GM19397 (cell line): ENCODE data around the gene IGSF23.
"Not testable (repeated sequence)": the region's sequence is repeated elsewhere in the genome, so short reads cannot be mapped to it uniquely, and the experiment has no call there.

Experiments
- ATAC-seq: cut with Tn5 transposase; IDR thresholded peaks from one replicate; pipeline ENCODE4 v1.9.1; 2021; ENCODE audit warnings: mild to moderate bottlenecking, moderate library complexity; ENCODE audit not compliant: unreplicated experiment

The IGSF23 gene

DNA sequence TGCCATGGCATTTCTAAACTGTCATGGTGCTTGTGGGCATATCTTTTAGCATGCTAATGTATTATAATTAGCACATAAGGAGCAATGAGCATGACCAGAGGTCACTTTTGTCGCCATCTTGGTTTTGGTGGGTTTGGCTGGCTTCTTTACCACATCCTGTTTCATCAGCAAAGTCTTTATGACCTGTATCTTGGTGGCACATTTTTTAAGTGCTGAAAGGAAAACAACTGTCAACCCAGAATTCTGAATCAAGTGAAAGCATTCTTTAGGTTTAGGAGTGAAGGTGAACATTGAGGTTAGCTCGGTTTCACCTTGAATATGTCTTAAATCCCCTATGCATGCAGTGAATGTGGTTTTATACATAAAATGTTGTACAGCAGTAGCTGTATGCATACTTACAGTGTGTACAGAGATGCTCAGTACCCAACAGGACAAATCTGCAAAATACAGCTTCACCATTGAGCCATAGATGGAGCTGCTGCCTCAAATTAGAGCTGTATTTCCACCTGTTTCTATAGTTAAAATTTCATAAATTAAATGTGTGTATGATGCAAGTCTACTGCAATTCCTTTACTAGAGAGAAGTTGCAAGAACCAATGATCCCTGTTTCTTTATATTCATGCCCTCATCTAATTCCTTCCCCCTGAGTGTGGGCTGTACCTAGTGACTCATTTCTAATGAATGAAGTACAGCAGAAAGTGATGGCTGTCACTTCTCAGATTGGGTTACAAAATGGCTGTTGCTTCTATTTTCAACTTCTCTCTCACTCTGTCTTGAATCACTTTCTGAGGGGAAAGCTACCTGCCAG lies 25.2 kb upstream of the IGSF23 start:
- no peak for ATAC-seq

DNA sequence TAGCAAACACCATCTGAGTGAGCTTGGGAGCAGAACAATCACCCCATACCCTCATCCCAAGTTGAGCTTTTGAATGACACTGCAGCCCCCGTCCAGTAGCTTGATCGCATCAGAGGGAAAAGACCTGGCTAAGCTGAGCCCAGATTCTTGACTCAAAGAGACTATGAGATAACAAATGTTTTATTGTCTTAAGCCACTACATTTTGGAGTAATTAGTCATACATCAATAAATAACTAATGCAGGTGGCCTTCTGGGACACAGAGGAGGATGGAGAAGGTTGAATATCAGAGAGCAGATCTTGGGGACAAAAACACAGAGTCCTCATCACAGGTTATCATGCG lies 24.6 kb upstream of the IGSF23 start:
- ATAC-seq = no peak

DNA sequence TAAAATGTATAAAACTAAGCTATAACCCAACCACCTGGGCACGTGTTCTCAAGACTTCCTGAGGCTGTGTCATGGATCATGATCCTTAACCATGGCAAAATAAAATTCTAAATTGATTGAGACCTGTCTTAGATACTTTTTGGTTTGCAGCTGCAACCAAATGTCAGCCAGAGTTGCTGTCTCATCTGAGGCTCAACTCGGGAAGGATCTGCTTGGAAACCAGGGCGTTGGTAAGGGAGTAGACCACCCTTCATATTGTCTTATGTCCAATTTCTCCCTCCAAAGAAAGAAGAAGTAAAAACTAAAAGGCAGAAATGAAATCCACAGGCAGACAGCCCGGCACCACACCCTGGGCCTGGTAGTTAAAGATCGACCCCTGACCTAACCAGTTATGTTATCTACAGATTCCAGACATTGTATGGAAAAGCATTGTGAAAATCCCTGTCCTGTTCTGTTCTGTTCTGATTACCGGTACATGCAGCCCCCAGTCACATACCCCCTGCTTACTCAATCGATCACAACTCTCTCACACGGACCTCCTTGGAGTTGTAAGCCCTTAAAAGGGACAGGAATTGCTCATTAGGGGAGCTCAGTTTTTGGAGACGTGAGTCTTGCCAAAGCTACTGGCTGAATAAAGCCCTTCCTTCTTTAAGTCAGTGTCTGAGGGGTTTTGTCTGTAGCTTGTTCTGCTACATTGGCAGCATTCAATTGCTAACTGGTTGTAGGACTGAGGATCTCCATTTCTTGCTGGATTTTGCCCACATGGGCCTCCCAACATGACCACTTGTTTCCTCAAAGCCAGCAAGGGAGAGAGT lies 22.9 kb upstream of the IGSF23 start:
- ATAC-seq = no peak

DNA sequence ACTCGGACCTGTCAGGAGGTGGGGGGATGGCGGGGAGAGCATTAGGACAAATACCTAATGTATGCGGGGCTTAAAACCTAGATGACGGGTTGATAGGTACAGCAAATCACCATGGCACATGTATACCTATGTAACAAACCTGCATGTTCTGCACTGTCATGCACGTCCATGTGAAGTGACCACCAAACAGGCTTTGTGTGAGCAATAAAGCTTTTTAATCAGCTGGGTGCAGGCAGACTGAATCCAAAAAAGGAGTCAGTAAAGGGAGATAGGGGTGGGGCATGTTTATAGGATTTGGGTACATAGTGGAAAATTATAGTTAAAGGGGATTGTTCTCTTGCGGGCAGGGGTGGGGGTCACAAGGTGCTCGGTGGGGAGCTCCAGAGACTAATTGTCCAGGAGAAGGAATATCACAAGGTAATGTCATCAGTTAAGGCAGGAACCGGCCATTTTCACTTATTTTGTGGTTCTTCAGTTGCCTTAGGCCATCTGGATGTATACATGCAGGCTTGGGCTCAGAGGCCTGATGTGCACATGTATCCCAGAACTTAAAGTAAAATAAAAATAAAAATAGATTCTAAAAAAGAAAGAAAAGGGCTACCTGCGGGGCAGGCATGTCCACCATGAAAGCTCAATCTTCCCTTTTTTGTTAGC lies 21.9 kb upstream of the IGSF23 start:
- not testable (repeated sequence) for ATAC-seq

DNA sequence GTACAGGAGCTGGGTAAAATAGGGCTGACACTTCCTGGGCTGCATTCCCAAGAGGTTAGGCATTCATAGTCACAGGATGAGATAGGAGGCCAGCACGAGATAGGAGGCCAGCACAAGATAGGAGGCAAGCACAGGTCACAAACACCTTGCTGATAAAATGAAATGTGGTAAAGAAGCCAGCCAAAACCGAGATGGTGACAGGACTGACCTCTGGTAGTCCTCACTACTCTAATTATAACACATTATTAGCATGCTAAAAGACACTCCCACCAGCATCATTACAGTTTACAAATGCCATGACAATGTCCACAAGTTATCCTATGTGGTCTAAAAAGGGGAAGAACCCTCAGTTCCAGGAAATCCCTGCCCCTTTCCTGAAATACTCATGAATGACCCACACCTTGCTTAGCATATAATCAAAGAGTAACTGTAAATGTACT lies 20.9 kb upstream of the IGSF23 start:
- no peak for ATAC-seq

DNA sequence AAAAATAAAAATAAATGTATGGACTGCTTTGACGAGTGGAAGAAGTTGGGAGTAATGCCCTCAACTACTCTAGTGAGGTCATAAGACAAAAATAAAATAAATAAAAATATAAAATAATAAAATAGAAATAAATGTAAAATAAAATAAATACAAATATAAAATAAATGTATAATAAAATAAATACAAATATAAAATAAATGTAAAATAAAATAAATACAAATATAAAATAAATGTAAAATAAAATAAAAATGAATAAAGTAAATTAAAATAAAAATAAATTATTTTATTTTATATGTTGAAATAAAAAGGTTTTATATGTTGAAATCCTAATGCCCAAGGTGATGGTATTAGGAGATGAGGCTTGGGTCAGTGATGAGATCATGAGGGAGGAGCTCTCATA lies 20.1 kb upstream of the IGSF23 start:
- ATAC-seq = no peak

DNA sequence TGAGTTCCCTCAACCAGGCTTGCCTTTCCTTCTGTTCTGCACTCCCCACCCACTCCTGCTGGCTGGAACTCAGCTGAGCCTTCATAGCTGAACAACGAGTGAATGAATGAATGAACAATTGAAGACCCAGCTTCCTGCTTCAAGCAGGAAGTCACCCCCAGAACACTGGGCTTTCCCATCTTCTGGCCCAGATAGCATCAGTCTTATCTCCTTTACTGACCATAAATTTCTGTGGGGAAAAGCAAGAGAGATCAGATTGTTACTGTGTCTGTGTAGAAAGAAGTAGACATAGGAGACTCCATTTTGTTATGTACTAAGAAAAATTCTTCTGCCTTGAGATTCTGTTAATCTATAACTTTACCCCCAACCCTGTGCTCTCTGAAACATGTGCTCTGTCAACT lies 19.5 kb upstream of the IGSF23 start:
- not testable (repeated sequence) for ATAC-seq

DNA sequence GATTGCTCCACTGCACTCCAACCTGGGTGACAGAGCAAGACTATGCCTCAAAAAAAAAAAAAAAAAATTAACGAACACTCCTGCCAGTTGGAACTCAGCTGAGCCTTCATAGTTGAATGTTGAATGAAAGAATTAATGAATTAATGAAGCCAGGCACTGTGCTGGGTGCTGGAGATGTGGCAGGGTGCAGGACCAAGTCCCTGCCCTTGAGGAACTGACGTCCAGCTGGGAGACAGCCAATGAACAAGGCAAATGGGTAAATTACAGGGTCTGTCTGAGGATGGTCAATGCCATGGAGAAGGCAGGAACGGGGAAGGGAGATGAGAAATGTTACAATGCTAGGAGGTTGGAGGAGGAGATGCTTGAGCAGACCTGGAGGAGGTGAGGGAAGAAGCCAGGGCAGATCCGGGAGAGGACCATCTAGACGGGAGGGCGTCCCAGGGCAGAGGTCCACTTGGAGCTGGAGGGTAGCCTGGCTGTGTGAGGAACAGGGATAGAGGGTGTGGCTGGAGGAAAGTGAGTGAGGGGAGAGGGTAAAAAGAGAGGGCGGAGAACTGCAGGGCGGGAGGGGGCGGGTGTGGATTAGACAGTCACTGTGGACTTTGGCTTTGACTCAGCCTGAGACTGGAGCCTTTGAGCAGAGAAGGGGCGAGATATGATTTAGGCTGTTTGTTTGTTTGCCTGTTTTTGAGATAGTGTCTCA lies 16.8 kb upstream of the IGSF23 start:
- no peak for ATAC-seq

DNA sequence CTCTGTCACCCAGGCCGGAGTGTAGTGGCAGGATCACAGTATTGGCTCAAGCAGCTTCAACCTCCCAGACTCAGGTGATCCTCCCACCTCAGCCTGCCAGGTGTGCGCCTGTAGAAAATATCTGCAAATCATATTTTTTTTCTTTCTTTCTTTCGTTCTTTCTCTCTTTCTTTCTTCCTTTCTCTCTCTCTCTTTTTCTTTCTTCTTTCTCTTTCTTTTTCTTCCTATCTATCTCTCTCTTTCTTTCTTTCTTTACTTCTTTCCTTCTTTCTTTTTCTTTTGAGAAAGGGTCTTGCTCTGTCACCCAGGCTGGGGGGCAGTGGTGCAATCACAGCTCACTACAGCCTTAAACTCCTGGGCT lies 16.3 kb upstream of the IGSF23 start:
- ATAC-seq = no peak

DNA sequence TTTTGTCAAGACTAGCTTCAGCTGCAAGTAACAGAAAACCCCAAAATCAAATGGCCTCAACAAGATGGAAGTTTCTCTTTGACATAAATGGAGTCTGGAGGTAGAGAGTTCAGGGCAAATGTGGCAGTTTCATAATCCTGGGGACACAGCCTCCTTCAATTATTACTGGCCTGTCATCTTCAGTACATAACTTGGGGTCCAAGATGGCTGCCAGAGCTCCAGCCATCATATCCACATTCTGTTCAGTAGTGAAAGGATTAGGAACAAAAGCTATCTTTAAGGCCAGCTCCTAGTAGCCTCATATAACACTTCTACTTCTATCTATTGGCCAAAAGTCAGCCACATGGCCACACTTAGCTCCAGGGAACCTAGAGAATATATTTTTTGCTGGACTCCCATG lies 15.0 kb upstream of the IGSF23 start:
- ATAC-seq = no peak

DNA sequence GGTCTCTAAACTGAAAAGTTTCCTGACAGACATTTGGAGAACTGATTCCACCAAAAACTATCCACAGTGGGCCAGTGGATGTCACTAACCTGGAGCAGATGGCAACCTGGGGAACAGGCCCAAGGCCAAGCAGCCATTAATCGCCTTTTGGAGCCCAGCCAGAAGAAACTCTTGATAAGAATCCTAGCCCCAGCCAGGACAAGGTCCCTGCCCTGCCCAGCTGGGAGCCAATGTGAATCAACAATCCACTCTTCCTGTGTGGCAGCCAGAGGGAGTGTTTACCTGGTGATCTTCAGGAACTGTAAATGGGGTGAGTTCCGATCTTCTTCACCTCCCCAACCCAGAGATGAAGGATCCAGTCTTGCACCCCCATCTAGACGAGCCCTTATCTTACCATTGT lies 14.5 kb upstream of the IGSF23 start:
- no peak for ATAC-seq

DNA sequence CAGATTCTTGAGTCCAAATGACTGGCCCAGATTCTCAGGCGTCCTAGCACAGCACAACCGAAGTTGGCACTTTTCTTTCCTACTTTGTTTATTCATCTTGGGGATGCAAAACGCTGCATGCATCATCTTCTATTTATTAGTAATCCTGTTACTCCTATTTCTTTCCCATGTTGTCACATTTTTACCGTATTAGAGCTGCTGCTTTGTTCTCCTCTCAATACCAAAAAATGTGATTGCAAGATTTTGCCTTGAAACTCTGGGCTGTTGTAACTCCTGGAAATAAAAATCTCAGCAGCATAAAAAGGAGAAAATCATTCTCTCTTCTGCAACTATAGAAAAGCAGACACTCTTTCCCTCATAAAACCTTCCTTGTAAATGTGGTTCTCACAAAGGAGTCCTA lies 12.9 kb upstream of the IGSF23 start:
- no peak for ATAC-seq

DNA sequence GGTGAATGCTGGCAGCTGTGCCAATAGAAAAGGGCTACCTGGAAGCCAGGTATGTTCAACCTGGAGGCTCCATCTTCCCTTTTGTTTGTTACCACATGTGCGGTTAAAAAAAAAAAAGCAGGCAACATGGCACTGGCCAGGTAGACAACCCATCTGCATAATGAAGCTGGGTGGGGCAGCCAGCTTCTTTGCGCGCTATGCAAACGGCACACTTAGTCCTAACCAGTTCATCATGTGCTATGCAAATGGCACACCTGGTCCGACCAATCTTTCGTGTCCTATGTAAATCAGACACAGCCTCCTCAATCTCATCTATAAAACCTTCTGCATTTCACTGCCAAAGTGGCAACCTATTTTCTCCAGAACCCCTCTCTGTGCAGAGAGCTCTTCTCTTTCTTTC lies 11.3 kb upstream of the IGSF23 start:
- no peak for ATAC-seq

DNA sequence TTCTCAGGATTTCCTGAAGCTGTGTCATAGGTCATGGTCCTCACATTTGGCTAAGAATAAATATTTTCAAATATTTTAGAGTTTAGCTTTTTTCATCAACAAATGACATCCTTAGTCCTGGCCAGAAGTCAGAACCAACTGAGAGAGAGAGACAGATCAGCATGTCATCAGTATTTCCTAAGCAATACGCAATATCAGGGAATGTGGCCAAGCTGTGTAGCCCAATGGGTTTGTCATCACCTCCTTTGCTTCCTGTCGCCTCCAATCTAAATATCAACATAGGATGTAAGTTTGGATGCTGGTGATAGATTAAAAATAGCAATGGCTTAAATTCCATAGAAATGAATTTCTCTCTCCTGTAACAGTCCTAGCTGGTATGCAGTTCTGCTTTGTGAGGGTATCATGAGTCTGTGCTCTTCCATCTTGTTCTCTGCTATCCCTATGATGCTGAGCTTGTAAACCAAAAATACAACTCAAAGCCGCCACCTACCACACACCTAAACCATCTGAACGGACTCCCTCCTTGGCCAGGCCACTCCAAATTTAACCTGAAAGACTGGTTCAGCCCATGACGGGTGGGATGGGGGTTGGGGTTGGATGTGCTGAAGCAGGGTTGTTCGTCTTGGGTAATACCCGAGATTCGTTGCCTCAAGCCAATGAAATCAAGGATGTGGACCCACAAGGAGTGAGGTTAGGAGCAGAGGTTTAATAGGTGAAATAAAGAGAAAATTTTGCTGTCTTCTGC lies 10.0 kb upstream of the IGSF23 start:
- ATAC-seq = no peak

DNA sequence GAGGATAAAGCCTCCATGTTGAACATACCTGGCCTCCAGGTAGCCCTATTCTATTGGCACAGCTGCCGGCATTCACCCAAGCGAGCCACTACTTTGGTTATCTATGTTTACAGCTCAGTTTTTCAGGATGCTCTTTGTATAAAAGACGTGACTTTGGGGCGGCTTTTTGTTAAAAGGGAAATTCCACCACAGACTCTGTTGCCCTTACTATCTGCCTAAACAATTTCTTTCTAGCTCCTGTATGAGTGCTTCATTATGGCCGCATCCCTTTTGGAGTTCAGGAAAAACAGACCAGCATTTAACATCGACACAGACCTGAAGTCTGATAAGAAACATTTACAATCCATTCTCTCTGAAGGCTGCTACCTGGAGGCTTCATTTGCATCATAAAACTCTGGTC lies 9.1 kb upstream of the IGSF23 start:
- ATAC-seq = no peak

DNA sequence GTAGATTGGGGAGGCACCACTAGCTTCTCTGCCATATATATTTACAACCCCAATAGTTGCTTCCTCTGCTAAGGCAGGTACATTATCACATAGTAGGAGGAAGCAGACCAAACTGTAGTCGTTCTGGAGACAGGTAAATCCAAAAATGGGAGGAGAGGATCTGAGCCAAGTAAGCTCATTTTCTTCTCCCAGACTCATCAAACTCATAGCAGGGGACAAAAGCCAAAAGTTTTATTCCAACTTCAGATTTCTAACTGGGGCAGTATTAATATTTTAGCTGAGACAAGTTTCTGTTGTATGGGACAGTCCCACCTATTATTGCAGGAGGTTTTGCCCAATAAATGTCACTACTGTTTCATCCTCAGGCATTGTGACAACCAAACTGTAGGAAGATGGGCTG lies 7.8 kb upstream of the IGSF23 start:
- no peak for ATAC-seq

DNA sequence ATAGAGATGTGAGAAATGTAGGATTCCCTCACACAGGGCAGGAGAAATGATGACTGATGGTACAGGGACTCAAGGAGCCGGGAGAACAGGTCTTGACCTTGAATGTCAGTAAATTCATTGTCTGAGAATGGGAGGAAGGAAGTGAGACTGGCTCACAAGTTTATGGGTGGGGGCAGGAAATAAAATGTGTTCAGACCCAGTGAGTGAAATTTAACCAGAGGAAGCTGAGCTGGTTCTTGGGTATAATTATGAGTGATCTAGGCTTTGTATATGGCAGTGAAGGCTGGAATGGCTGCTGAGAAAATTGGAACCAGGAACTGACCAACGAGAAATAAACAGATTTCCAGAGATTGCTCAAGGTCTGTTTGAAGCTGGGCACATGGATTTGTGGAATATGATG lies 6.3 kb upstream of the IGSF23 start:
- ATAC-seq = no peak

DNA sequence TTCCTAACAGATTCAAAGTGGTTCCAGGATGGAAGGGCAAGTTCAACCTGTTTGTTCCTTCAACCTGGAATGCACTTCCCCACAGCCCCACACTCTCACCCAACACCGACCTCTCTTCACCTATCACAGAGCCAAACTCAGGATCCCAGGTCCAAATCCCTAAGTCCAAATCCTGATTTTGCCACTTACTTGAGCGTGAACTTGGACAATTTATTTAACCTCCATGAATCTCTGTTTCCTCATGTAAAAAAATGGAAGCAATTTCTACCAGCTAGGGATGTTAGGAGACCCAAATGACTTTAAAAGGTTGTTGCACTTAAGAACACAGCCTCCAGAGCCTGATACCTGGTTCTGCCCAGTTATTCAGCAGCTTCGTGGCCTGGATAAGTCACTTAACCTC lies 5.4 kb upstream of the IGSF23 start:
- no peak for ATAC-seq

DNA sequence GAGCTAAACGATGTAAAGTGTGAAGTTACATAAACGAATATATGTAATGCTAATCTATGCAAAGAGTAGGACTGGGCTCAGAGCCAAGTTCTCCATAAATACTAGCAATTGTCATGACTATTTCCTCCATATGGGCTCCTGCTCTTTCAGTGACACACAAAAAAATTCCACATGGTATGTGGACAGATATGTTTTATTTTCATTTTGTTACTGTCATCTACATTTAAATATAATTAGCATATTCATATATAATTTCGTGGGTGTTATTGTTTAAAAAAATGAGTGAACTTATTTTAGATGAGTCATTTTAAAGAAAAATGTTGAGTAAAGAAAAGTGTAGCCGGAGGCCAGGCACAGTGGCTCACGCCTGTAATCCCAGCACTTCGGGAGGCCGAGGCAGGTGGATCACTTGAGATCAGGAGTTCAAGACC lies 5.0 kb upstream of the IGSF23 start:
- ATAC-seq = no peak

DNA sequence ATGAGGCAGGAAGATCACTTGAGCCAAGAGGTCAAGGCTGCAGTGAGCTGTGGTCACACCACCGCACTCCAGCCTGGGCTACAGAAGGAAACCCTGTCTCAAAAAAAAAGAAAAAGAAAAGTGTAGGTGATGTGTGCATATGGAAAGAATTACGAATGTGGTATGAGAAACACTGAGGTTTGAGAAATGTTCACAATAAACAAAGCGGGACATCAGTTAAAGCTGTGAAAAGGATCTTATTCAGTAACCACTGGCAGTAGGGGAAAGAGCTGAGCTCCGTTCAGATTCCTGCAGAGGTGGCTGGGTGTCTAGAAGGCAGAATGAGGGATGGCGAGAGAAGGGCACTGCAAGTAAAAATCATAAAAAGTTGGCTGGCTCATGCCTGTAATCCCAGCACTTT lies 4.1 kb upstream of the IGSF23 start:
- no peak for ATAC-seq

DNA sequence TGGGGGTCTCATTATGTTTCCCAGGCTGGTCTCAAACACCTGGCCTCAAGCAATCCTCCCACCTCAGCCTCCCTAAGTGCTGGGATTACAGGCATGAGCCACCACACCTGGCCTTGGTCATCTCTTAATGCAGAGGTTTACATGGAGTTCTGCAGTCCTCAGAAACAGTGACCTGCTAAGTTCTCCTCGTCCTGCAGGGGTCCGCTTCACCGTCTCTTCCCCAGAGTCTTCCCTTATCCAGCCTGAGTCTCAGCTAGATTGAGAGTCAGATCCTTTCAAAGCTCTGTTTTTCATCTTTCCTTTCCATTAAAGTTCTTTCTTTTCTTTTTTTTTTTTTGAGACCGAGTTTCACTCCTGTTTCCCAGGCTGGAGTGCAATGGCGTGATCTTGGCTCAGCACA lies 2.9 kb upstream of the IGSF23 start:
- ATAC-seq = not testable (repeated sequence)
